ENCODE measurements around the gene CSHL1.
"Not testable (repeated sequence)": the region's sequence is repeated elsewhere in the genome, so short reads cannot be mapped to it uniquely, and the experiment has no call there.

The CSHL1 gene

DNA sequence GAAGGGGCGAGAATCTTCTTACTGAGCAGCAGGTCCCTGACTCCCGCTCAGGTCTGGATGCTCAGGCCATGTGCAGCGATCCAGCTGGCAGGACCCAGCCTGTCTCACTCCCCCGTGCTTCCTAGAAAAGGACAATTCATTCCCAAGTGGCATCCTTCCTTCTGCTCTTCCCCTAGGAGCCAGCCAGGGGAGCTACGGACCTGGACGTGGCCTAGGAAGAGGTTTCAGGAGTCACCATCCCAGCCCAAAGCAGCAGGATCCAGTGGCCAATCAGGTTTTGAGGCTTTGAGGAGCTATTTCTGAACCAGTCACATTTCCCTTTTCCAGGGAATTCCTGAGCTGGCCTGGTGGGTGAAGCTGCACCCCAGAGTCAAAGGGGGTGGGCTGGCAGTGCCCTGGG lies 28.8 kb upstream of the CSHL1 start:
- DNase-seq = no peak

DNA sequence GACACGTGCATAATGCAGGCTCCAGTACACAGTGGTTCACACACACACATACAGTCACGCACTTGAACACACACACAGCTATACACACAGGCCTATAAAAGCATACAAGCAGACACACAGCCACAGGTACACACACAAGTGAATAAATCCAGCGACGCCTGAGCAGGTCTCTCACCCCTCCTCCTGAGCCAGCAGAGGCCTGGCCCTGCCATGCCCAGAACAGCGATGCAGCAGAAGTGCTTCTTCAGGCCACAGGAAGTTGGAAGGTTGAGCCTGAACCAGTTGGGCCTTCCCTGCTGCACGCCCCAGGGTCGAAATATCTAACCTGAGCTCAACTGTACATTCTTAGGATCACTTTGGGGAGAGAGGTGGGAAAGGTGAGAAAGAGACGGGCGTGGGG lies 28.3 kb upstream of the CSHL1 start:
- no peak for DNase-seq

DNA sequence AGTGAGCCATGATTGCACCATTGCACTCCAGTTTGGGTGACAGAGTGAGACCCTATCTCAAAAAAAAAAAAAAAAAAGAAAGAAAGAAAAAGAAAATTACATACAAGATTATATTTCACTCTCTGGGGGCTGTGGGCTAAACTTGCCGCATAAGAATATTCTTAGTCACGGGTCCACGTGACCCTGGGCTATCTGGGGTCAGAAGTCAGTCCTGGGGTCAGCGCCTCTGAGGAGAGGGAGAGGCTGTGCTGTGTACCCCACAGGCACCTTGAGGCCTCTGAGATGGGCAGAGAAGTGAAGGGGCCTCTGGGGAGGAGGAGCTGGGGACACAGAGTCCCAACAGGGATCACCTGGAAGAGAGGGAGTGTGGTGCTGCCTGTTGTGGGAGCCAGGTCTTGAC lies 26.9 kb upstream of the CSHL1 start:
- no peak for DNase-seq

DNA sequence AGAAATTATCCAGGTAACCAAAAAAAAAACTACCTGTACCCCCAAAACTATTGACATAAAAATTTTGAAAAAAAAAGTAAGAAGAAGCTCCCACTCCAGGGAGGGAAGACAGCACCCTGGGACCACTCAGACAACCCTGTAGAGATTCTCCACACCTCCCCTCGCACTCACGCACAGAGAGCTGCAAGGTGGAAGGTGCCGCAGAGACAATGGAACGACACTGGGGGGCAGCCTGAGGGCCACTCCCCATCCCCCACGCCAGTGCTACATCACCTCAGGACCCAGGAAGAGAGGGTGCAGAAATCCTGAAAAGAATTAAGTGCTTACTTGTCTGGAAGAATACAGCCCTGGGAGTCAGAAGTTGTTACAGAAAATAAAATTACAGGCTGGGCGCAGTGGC lies 26.3 kb upstream of the CSHL1 start:
- no peak for DNase-seq

DNA sequence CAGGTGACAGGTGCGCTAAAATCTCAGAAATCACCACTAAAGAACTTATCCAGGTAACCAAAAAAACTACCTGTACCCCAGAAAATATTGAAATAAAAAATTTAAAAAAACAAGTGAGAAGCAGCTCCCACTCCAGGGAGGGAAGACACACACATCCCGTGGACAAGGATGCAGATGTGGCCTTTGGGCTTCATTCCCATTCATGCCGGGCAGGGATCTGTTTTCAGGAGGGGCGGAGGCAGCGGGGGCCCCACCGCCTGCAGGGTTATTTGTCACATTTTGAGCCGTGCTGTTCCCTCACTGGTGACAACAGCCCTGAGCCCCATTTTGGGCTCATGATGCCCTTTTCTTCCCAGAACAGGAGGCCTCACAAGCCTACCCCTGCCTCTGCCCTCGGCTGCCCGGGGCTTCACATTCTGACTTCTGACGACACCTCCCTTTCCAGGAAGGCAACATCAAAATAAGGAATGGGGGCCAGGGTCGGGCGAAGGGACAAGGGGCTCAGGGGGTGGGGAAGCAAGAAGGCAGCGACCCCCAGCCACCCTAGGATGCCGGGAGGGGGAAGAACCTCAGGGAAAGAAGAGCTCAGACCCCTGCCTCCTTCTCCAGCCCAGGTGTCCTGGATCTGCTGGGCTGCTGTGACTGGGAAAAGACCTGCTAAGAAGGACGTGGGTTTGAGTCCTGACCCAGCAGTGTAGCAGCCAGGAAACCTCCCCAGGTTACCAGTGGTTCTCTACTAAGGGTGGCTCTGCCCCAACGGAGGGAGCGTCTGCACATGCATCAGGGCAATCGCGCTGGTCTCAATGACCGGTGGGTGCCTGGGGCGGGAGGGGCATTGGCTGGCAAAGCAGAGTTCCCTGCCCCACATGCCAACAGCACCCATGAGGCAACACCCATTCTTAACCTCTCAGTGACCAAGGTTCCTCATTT lies 23.4 kb upstream of the CSHL1 start:
- DNase-seq = no peak

DNA sequence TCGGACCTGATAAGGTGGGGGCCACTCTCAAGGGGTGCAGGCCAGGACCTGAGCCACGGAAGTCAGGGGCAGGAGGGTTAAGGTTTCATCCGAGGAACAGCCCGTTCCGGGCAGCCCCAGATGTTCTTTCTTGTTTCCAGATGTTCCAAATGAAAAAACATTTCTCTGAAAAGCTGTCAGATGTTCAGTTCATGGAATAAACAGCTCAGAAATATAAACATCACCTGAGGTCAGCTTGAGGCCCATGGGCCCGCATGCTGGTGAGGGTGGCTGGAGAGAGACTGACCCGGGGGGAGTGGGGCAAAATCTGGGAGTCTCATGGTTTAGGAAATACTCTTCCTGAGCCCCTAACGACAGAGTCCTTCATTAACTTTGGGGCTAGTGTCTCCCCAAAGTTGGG lies 22.5 kb upstream of the CSHL1 start:
- DNase-seq = no peak

DNA sequence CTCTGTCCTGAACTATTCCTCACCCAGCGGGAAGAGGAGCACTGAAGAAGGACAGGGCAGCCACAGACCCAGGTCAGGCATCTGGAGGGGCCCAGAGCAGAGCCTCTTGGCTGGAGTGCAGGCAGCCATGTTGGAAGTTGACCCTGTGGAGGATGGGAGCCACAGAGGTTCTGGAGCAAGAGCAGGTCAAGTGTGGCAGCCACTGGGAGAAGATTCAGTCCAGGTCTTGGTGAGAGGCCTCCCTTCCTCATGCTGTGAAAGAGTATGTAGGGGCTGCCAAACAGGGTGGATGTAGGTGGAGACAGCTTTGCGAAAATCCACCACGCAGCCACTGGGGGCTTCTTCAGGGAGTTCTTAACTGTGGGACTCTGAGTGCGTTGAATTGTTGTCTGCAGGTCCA lies 21.7 kb upstream of the CSHL1 start:
- no peak for DNase-seq

DNA sequence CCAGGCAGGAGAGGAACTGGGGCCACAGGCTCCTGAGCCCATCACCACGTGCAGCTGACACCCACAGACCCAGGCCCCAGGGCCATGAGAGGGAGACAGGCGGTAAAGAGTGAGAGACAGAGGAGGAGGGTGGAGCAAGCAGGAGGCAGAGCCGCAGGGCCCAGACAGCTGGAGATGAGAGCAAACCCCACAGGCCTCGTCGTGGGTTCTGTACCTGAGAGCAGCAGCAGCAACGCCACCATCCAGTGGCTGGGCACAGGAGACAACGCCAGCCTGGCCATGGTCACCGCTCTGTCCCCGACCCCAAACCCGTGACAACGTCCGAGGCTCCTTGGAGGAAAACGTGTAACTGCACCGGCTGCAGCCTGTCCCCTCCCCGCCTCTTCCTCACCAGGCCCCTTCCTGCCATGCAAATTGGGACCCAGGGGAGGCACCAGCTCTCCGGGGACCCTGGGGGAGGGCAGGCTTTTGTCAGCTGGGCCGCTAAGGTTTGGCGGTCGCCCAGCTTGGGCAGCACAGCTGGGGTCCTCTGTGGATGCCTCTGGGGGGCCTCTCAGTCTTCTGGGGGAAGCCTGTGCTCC lies 21.0 kb upstream of the CSHL1 start, which contains the start of gene CD79B:
CD79B (minus strand) TSS at position 351 of the 581 bp plus-strand sequence; CDS start at position 281, 70 bp downstream.
- peak; percentile 27 for DNase-seq

DNA sequence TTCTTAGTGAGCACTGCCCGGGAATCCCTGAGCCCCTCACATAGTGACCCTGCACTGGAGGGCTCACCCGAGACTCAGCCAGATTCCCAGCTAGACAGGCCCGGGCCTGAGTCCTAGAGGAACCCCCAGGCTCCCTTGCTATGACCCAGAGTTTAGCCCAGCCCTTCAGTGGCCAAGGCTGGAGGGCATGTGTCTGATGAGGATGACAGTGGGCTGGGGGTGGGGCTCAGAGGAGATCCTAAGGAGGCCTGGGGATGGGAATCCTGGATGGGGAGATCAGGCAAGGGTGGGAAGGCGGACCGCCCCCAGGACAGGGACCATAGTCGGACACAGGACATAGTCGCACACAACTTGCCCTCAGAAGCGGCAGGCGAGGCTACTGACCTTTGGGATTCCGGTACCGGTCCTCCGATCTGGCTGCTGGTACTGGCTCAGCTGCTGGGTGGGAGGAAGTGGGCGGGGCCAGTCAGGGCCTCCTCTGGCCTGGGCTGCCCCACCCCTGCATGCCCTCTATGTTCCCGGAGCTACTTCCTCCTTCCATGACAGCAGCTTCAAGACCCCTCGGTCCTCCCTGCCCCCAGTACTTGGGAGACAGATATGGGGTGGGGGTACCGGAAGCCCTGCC lies 20.0 kb upstream of the CSHL1 start:
- peak; percentile 39 for DNase-seq

DNA sequence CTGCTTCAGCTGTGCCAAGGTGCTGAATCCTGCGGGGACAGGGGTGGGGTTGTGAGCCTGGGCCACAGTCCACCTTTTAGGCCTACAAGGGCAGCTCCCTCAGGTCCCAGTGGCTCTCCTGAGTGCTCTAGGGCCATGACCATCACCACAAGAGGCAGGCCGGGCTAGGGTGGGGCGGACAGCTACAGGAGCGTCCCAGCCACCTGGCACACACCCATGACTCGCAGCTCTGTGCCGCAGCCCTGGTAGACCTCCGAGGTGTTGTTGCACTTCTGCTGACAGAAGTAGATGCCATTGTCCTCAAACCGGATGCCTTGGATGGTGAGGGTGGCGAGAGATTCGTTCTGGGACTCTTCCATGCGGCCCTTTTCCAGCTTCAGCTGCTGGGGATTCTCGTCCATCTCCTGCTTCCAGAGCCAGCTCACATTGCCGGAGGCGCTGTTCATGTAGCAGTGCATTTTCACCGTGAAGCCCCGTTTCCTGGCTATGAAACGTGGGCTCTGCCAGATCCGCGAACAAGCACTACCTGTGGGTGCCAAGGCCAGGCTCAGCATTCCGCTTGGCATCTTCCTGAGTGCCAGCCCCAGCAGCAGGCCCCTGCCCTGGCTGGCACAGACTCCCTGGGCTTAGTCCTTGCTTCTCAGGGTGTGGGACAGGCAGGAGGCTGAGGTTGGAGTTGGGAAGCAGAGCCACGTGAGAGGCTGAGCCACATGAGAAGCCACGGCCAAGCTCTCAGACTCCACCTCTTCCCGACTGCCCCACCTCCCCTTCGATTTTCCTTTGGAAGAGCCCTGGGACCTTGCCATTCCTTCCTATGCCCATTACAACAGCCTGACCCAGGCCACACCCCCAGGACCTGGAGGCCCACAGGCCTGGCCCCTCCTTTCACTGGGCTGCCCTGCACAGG lies 19.1 kb upstream of the CSHL1 start:
- DNase-seq = peak; percentile 58

DNA sequence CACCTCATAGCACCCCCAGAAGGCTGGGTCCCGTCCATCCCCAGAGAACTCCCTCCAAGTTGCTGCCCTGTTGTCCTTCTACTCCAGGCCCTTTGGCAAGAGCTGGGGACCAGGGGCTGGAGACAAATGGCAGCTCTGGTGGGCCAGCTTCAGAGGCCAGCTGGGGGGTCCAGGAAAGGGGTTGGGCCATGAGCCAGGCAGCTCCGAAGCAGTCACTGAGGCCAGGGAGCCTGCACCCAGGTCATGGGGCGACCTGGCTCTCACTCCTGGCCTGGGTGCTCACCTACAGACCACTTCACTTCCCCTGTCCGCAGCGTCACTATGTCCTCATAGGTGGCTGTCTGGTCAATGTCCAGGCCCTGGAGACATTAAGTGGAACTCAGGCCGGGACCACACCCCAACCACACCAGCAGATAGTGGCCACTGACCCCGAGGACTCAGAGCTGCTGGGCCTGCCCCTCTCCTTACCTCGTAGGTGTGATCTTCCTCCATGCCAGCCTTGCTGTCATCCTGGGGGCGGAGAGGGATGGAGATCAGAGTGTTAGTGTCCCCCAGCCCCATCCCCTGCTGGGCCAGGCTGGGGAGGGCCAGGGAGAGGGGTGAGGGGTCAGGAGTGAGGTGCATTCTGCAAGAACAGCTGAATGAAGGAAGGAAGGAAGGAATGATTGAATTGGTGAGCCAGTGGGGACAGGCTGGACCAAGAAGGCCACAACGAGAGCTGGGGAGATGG lies 18.1 kb upstream of the CSHL1 start:
- DNase-seq = peak; percentile 4

DNA sequence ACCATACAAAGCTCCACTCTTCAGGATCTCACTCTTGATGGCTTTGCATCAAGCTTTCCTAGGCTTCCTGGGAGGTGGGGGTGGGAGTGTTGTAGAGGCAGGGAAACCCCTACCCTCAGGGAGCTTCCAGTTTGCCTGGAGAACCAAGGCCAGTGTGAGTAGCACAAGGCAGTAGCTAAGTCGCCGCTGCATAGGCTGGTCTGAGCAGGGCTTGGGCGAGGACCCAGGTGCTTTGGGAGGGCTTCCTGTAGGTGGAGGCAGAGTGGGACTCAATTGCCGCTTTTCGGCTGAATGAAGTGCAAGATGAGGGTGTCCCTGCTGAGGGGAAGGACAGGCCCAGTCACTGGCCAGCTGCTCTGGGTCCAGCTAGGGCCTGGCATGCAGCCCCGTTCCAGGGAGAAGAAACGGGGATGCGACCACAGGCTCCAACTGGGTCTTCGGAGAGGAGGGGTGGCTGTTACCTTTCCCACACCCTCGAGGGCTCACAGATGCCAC lies 17.2 kb upstream of the CSHL1 start:
- DNase-seq = no peak

DNA sequence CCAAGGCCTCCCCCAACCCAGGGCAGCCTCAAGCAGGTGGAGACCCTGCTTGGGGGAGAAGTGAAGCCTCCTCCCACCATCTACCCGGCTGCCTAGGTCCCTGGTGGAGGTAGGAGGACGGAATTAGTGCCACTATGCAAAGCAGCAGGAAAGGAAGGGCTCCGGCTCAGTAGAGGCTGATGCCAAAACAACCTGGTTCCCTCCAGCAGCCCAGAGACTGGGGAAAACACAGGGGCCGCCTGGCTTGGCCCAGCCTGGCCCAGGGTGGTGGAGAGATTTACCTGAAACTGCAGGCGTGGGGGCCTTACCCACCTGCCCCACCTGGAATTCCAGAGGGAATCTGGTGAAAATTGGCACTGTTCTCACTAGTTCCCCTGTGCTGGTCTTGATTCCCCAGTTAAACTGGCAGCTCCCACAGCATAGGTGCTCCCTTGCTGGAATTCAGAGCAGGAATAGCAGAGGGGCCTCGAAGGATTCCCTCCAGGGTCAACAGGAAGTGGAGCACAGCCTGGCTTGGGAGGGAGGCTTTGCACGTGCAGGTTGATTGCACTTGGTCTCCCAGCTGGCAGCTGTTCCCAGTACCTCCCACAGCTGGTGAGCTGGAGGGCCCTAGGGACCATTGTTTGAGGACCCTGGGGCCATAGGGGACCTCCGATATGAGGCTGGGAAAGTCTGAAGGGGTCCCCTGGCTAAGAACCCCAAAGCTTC lies 16.6 kb upstream of the CSHL1 start:
- DNase-seq = peak; percentile 23

DNA sequence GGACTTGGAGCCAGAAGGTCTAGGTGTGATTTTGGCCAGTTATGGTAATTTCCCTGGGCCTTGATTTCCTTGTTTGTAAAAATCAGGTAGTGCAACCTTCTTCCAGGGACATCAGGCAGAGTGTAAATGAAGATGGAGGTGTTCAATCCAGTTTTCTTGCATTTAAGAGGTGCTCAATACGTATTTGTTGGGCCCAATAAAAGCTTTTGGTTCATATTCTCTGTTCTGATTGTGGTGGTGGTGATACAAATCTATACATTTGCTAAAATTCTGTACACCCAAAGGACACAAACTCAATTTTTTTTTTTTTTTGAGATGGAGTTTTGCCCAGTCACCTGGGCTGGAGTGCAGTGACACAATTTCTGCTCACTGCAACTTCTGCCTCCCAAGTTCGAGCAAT lies 15.1 kb upstream of the CSHL1 start:
- DNase-seq = no peak

DNA sequence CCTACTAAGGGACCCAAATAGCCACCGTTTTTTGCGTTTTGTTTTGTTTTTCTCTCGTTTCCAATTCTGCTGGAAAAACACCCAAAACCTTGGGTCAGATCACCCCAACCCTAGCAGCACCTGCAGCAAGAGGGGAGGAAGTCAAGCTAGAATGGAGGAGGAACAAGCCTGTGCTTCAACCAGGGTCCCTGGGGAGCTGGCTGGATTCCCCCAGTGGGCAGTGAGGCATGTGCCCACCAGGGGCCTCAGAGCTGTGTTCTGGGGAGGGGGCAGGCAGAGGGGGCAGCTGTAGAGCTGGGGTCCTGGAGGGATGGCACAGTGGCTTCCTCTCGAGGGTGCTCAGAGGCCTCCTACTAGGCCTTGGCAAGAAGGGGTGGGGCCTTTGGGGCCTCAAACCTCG lies 14.6 kb upstream of the CSHL1 start:
- DNase-seq = no peak

DNA sequence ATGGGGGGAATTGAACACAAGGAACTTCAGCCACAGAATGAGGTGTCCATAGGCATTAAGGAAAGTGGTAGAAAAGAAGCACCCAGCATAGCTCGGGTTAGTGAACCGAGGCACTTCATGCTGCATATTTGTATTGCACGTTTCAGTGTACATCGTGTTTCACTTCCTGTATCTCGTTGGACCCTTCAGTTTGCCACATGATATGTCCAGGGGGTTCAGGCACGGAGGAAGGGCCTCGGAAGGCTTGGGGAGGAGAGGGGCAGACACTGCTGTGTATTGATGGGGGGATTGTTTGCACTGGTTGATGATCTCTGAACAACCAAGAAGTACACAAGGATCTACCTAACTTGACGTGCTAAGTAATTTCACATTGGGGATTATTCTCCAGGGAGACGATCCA lies 11.3 kb upstream of the CSHL1 start:
- DNase-seq = not testable (repeated sequence)

DNA sequence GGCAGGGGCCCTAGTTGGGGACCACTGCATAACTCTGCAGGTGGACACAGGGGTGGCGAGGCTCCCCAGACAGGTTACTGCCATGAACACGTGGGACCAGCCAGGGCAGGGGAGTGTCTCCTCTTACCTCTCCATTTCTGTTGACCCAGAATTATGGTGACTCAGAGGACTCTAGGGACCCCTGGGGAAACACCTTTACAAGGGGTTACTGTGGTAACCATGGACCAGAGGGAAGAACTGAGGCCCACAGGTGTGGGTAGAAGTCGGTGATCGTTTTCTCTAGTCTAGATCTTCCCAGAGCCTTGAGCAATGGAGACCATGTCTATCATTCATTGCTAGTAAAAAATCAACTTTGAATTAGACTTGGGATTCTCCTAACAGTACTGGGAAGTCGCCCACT lies 9.7 kb upstream of the CSHL1 start:
- DNase-seq = not testable (repeated sequence)

DNA sequence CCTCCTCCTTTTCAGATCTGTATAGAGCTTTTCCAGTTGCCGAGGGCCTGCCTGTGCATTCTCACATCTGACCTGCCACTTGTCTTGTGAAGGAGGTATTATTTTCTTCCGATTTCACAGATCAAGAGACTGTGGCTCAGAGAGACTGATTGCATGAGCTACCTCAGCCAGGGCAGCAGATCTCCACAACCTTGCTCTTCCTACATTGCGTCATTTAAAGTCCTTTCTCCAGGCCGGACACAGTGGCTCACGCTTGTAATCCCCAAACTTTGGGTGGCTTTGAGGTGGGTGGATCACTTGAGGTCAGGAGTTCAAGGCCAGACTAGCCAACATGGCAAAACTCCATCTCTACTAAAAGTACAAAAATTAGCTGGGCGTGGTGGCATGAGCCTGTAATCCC lies 9.0 kb upstream of the CSHL1 start:
- not testable (repeated sequence) for DNase-seq

DNA sequence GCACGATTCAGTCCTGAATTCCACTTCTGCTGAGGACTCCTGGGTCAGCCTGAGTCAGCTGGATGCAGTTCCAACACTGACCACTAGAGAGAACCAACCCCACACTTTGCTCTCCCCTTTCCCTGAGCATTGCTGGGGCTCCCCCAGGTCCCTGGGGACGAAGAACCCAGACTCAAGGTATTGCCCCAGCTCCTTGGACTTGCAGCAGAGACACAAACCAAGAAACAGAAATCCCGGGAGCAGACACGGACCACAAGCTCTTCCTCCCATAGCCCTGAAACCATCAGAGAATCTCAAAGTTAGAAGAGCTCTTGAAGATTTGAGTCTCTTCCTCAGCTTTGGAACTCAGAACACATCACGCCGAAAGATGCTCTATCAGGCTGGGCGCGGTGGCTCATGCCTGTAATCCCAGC lies 8.3 kb upstream of the CSHL1 start:
- no peak for DNase-seq

DNA sequence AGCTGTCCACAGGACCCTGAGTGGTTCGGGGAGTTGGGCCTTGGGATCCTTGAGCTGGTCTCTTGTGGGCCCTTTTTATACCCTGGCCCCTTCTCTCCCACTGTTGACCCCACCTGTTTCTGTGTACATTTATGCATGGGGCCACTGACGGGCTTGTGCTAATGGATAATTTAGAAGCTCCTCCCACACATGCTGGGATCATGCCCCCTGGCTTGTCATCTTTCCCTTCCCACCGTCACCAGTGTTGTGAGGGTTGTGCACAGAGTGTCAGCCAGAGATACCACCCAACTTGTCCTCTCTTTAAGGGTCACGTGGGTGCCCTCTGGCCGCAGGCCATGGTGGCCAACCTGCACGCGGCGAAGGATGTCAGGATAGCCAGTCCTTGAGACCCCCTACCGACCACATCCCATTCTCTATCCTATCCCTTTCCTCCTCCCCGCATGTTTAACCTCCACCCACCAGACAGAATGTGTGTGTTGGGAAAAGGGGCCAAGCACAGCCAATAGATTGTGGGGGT lies 7.8 kb upstream of the CSHL1 start, which contains the start of gene GH1:
GH1 (minus strand) TSS at position 51 of the 517 bp plus-strand sequence. CDS start 63 bp downstream, outside the sequence.
- DNase-seq = not testable (repeated sequence)

DNA sequence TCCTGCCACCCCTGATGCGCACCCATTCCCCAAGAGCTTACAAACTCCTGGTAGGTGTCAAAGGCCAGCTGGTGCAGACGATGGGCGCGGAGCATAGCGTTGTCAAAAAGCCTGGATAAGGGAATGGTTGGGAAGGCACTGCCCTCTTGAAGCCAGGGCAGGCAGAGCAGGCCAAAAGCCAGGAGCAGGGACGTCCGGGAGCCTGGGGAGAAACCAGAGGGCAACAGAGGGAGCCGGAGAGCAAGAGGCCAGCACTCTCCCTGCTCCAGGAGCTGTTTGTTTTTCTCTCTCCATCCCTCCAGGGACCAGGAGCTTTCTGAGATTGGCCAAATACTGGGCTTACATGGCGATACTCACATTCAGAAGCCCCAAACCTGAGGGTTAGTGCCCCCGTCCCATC lies 7.2 kb upstream of the CSHL1 start:
- no peak for DNase-seq
